H1 (cell line): ENCODE results near the gene STAT1. TPM values are rescaled to one million over a fixed set of nuclear protein-coding genes. Genes with fewer than 3 reads are reported as not detected.

Source experiments
- CTCF ChIA-PET: fragments of 300-600 bp; sonication (Branson Sonifier 250); formaldehyde crosslinking; loops from one replicate; lab custom pipeline; 2021; ENCODE audit not compliant: partially characterized antibody; lab: Charles Lee
- POLR2A ChIA-PET: fragments of 300-600 bp; sonication (Branson Sonifier 250); formaldehyde crosslinking; loops from one replicate; lab custom pipeline; 2021; ENCODE audit warnings: inconsistent platforms; ENCODE audit not compliant: partially characterized antibody; lab: Charles Lee
- DNase-seq, 2 experiments: peaks; one replicate each; pipeline versions ENCODE4 v3.0.0 to v3.0.0-alpha.2; 2010 to 2022; ENCODE audit warnings: low spot score in 2 of 2, low read depth in 1 of 2, mixed read lengths in 1 of 2
- FAIRE-seq: peaks from 2 replicates; lab custom pipeline; 2011; peaks lifted over from hg19 to GRCh38; lab: Jason Lieb, UNC
- H2AFZ ChIP-seq: 2 replicates; pipeline ENCODE4 v1.8.1; 2012; ENCODE audit warnings: low read length, inconsistent platforms
- H2AK5ac ChIP-seq: 2 replicates; pipeline ENCODE4 v1.6.1; 2013; ENCODE audit warnings: low read depth, low read length
- H2BK120ac ChIP-seq: replicated peaks from 2 replicates; pipeline ENCODE3; 2013; ENCODE audit warnings: low read depth, low read length, inconsistent platforms
- H2BK12ac ChIP-seq: 2 replicates; pipeline ENCODE4 v1.6.1; 2013; ENCODE audit warnings: low read depth, low read length
- H2BK15ac ChIP-seq: 2 replicates; pipeline ENCODE4 v1.6.1; 2013; ENCODE audit warnings: low read length
- H2BK20ac ChIP-seq: 2 replicates; pipeline ENCODE4 v1.6.1; 2013; ENCODE audit warnings: low read length
- H2BK5ac ChIP-seq: 2 replicates; pipeline ENCODE4 v1.6.1; 2013; ENCODE audit warnings: low read depth, low read length
- H3K14ac ChIP-seq: 2 replicates; pipeline ENCODE4 v1.6.1; 2013; ENCODE audit warnings: inconsistent platforms; ENCODE audit not compliant: insufficient read length
- H3K18ac ChIP-seq: 2 replicates; pipeline ENCODE4 v1.6.1; 2013; ENCODE audit warnings: low read length; ENCODE audit errors: extremely low read depth
- H3K23ac ChIP-seq: 2 replicates; pipeline ENCODE4 v1.6.1; 2013; ENCODE audit warnings: inconsistent platforms; ENCODE audit not compliant: insufficient read length
- H3K23me2 ChIP-seq: 2 replicates; pipeline ENCODE4 v1.6.1; 2013; ENCODE audit warnings: low read depth, low read length
- H3K27ac ChIP-seq: 2 replicates; pipeline ENCODE4 v1.6.1; 2011; ENCODE audit warnings: low read depth, low read length, inconsistent platforms
- H3K27me3 ChIP-seq, 4 experiments: replicated peaks in 1 of 4; 1 replicate in 1 of 4; 2 replicates in 3 of 4; pipeline versions ENCODE4 v1.6.1 to v1.8.1; 2011 to 2013; ENCODE audit warnings: low read length in 3 of 4, mild to moderate bottlenecking in 3 of 4, inconsistent platforms in 2 of 4, mixed read lengths in 2 of 4, moderate library complexity in 1 of 4; ENCODE audit not compliant: control insufficient read depth in 3 of 4, insufficient read depth in 3 of 4; ENCODE audit errors: extremely low read depth in 1 of 4
- H3K36me3 ChIP-seq, 4 experiments: 2 replicates each; pipeline versions ENCODE4 v1.6.1 to v1.8.1; 2011 to 2013; ENCODE audit warnings: mild to moderate bottlenecking in 4 of 4, low read length in 3 of 4, moderate library complexity in 2 of 4, control low read depth in 1 of 4, inconsistent platforms in 1 of 4; ENCODE audit not compliant: insufficient read depth in 4 of 4, control insufficient read depth in 2 of 4
- H3K4ac ChIP-seq: replicated peaks from 2 replicates; pipeline ENCODE3; 2013; ENCODE audit warnings: low read length, low read depth, mixed read lengths, inconsistent platforms; ENCODE audit not compliant: insufficient read length
- H3K4me1 ChIP-seq, 4 experiments: replicated peaks in 1 of 4; 1 replicate in 1 of 4; 2 replicates in 3 of 4; pipeline versions ENCODE4 v1.6.1 to v1.8.1; 2011 to 2013; ENCODE audit warnings: low read length in 3 of 4, inconsistent platforms in 2 of 4, mixed read lengths in 1 of 4; ENCODE audit not compliant: insufficient read depth in 4 of 4, control insufficient read depth in 3 of 4
- H3K4me2 ChIP-seq, 2 experiments: 2 replicates each; pipeline versions ENCODE4 v1.6.1 to v1.8.1; 2011 to 2013; ENCODE audit warnings: low read depth in 2 of 2, low read length in 2 of 2, control low read depth in 1 of 2, inconsistent platforms in 1 of 2, mild to moderate bottlenecking in 1 of 2; ENCODE audit not compliant: insufficient read depth in 1 of 2
- H3K4me3 ChIP-seq, 4 experiments: fragments of 200-600, 300-600 bp in 1 of 4; sonication (generic), shearing (Covaris generic), sonication (Bioruptor Twin) in 1 of 4; 2 replicates each; pipeline versions ENCODE4 v1.5.1 to v1.8.1; 2011 to 2016; ENCODE audit warnings: low read length in 4 of 4, low read depth in 3 of 4, control low read depth in 2 of 4, inconsistent platforms in 2 of 4, mild to moderate bottlenecking in 2 of 4, mixed read lengths in 1 of 4, moderate library complexity in 1 of 4; ENCODE audit not compliant: insufficient read depth in 2 of 4; ENCODE audit errors: extremely low read depth in 1 of 4
- H3K56ac ChIP-seq: replicated peaks from 2 replicates; pipeline ENCODE3; 2013; ENCODE audit warnings: low read depth, mild to moderate bottlenecking, mixed read lengths, low read length, inconsistent platforms; ENCODE audit not compliant: insufficient read length
- H3K79me1 ChIP-seq: 2 replicates; pipeline ENCODE4 v1.6.1; 2013; ENCODE audit warnings: low read depth, low read length, control low read depth
- H3K79me2 ChIP-seq, 2 experiments: 2 replicates each; pipeline versions ENCODE4 v1.6.1 to v1.8.1; 2012 to 2013; ENCODE audit warnings: low read length in 2 of 2, mild to moderate bottlenecking in 2 of 2, inconsistent platforms in 1 of 2; ENCODE audit not compliant: insufficient read depth in 2 of 2, control insufficient read depth in 1 of 2
- H3K9ac ChIP-seq, 4 experiments: replicated peaks in 1 of 4; 1 replicate in 1 of 4; 2 replicates in 3 of 4; pipeline versions ENCODE4 v1.6.1 to v1.8.1; 2011 to 2013; ENCODE audit warnings: low read depth in 3 of 4, low read length in 3 of 4, control low read depth in 2 of 4, mild to moderate bottlenecking in 2 of 4, moderate library complexity in 2 of 4, inconsistent platforms in 1 of 4; ENCODE audit errors: extremely low read depth in 1 of 4
- H3K9me3 ChIP-seq, 2 experiments: 2 replicates each; pipeline versions ENCODE4 v1.6.1 to v1.8.1; 2012 to 2013; ENCODE audit warnings: mild to moderate bottlenecking in 2 of 2, moderate library complexity in 2 of 2, control low read depth in 1 of 2, inconsistent platforms in 1 of 2, low read depth in 1 of 2, low read length in 1 of 2, mixed read lengths in 1 of 2; ENCODE audit not compliant: insufficient read depth in 2 of 2
- H4K20me1 ChIP-seq, 2 experiments: replicated peaks in 1 of 2; 2 replicates each; pipeline versions ENCODE3 to v1.8.1; 2011 to 2013; ENCODE audit warnings: inconsistent platforms in 2 of 2, low read length in 2 of 2, mild to moderate bottlenecking in 1 of 2; ENCODE audit not compliant: insufficient read depth in 2 of 2, control insufficient read depth in 1 of 2
- H4K5ac ChIP-seq: 2 replicates; pipeline ENCODE4 v1.6.1; 2013; ENCODE audit warnings: low read length, low read depth, mixed read lengths, inconsistent platforms; ENCODE audit not compliant: insufficient read length
- H4K8ac ChIP-seq: 2 replicates; pipeline ENCODE4 v1.8.0; 2013; ENCODE audit warnings: mild to moderate bottlenecking, moderate library complexity, low read length, inconsistent platforms; ENCODE audit not compliant: insufficient read depth; ENCODE audit errors: extremely low read depth
- H4K91ac ChIP-seq: replicated peaks from 2 replicates; pipeline ENCODE3; 2013; ENCODE audit warnings: low read length, mixed read lengths, inconsistent platforms; ENCODE audit not compliant: insufficient read length
- CEBPB ChIP-seq: IDR thresholded peaks from 2 replicates; pipeline ENCODE4 v1.6.1; 2012; ENCODE audit warnings: low read depth, low read length
- EGR1 ChIP-seq: IDR thresholded peaks from 2 replicates; pipeline ENCODE4 v1.6.1; 2011; ENCODE audit warnings: low read depth, low read length, borderline replicate concordance
- JUND ChIP-seq: IDR thresholded peaks from 2 replicates; pipeline ENCODE4 v1.6.1; 2011; ENCODE audit warnings: mild to moderate bottlenecking, improper control_type of control experiment, low read length
- RBBP5 ChIP-seq: IDR thresholded peaks from 2 replicates; pipeline ENCODE4 v1.7.1; 2012; ENCODE audit warnings: low read depth, mild to moderate bottlenecking, inconsistent platforms, low read length, moderate library complexity, borderline replicate concordance
- SAP30 ChIP-seq: fragments of 300-600 bp; sonication (generic); IDR thresholded peaks from 2 replicates; pipeline ENCODE4 v1.7.1; 2012; ENCODE audit warnings: low read length, moderate library complexity, mild to moderate bottlenecking, inconsistent platforms; ENCODE audit not compliant: insufficient read depth, insufficient replicate concordance
- YY1 ChIP-seq: IDR thresholded peaks from 2 replicates; pipeline ENCODE4 v1.6.1; 2011; ENCODE audit warnings: low read depth, mild to moderate bottlenecking, low read length
- WGBS, 2 experiments: shearing (Covaris generic) in 1 of 2; methylation state at CpG; one replicate each; pipeline versions ENCODE4 v1.1.6 to v1.1.7; 2013 to 2015; ENCODE audit warnings: low lambda C conversion rate in 2 of 2, mixed read lengths in 2 of 2, inconsistent platforms in 1 of 2, low coverage in 1 of 2, missing lambda C conversion rate in 1 of 2; ENCODE audit not compliant: insufficient replicate concordance in 2 of 2, insufficient coverage in 1 of 2, insufficient read length in 1 of 2; ENCODE audit errors: extremely low coverage in 1 of 2, missing lambda C conversion rate in 1 of 2; 5-methylcytosine and 5-hydroxymethylcytosine counted together
- polyA plus RNA-seq, 7 experiments: library from polyadenylated mRNA; depleted of rRNA in 3 of 7; stranded (reverse) in 5 of 7; unstranded in 2 of 7; fragments of >200 nt in 5 of 7; fragments of 200-250 nt in 2 of 7; gene quantifications; 1 replicate in 5 of 7; 2 replicates in 1 of 7; 4 replicates in 1 of 7; pipeline versions ENCODE4 v1.2.1 to v1.2.3, GENCODE V29; 2011 to 2013; ENCODE audit warnings: missing spikeins in 2 of 7, mixed read lengths in 2 of 7
- total RNA-seq: library from RNA; stranded (reverse); fragmentation: NEBNext Ultra II Directional; extraction: Animal tissue kit (Norgen Biotek cat#: 25700); gene quantifications from 2 replicates; pipeline ENCODE4 v1.2.1, GENCODE V29; 2021
- TF ChIP-seq, protein P1 (sequence below): IDR thresholded peaks from 2 replicates; pipeline ENCODE4 v1.6.1; 2011; ENCODE audit warnings: low read length, improper control_type of control experiment
- TF ChIP-seq, protein P2 (sequence below): IDR thresholded peaks from 2 replicates; pipeline ENCODE4 v1.6.1; 2012; ENCODE audit warnings: low read length, inconsistent platforms

STAT1 gene
- total and polyA plus RNA-seq, 2 of the 8 experiments (the other 6 are each of a cell fraction or from before 2014, with no cell fraction given), result 20.3 to 43.0 TPM

DNA sequence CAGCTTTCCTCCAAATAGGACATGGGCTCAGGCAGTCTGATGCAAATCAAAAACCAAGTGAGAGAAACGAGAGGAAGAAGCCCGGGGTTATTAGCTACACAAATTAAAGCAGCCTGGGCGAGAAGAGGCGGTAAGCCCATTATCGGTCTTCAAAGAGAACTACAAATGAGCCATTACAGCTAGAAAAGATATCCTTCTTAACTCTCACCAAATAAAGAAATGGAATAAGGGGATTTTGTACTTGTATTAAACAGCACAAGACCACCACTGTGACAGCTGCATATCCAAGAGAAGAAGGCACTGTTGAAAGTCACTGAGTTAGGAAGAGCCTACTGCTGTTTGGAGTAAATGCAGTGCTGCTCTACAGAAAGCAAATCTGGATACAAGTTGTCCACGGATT, 32.6 kb downstream of the STAT1 start:
- DNase-seq, result no peak
- no peak overlapping the region for H2BK12ac ChIP-seq
- CTCF ChIA-PET, result interaction anchor here (1.0 to 1.8 kb wide), 2 partner anchors 199 to 200 kb away, joined by 3 to 4 read pairs; no protein-coding TSS in a partner anchor
- FAIRE-seq, result no peak
- H2BK120ac ChIP-seq, result no peak overlapping the region
- H3K79me1 ChIP-seq, result no peaks in the 10 kb centered on the region
- no peak overlapping the region for H2AFZ ChIP-seq
- H3K56ac ChIP-seq, result no peak overlapping the region
- peaks cover 0 to 2% of the 10 kb centered on the region in 2 experiments for H4K20me1 ChIP-seq
- H3K4me1 ChIP-seq, result no peaks in the 10 kb centered on the region
- no peaks in the 10 kb centered on the region for H3K9me3 ChIP-seq
- no peak overlapping the region for H2BK20ac ChIP-seq
- H3K14ac ChIP-seq, result no peak overlapping the region
- H2BK5ac ChIP-seq, result no peak overlapping the region
- H3K36me3 ChIP-seq, result peaks cover 21 to 82% (median 62%) of the 10 kb centered on the region in 4 experiments
- no peak overlapping the region for H3K4me3 ChIP-seq
- H4K5ac ChIP-seq, result no peak overlapping the region
- WGBS, 2 experiments, result 92% methylated on average over 6 of the region's 6 CpGs; no CpG with 5 or more reads in 1 of the 2 experiments
- no peak overlapping the region for H2AK5ac ChIP-seq
- no peak overlapping the region for H3K27ac ChIP-seq
- POLR2A ChIA-PET, result no interaction called here
- no peak overlapping the region for H4K8ac ChIP-seq
- no peak overlapping the region for H4K91ac ChIP-seq
- no peak overlapping the region for H3K4me2 ChIP-seq
- H3K4ac ChIP-seq, result no peak overlapping the region
- H3K9ac ChIP-seq, result no peak overlapping the region
- H3K23me2 ChIP-seq, result no peaks in the 10 kb centered on the region
- H3K18ac ChIP-seq, result no peak overlapping the region
- TF ChIP-seq, protein P1, sequence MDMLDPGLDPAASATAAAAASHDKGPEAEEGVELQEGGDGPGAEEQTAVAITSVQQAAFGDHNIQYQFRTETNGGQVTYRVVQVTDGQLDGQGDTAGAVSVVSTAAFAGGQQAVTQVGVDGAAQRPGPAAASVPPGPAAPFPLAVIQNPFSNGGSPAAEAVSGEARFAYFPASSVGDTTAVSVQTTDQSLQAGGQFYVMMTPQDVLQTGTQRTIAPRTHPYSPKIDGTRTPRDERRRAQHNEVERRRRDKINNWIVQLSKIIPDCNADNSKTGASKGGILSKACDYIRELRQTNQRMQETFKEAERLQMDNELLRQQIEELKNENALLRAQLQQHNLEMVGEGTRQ, result no peak
- TF ChIP-seq EGR1, result no peak
- TF ChIP-seq RBBP5, result no peak
- TF ChIP-seq YY1, result no peak
- TF ChIP-seq, protein P2, sequence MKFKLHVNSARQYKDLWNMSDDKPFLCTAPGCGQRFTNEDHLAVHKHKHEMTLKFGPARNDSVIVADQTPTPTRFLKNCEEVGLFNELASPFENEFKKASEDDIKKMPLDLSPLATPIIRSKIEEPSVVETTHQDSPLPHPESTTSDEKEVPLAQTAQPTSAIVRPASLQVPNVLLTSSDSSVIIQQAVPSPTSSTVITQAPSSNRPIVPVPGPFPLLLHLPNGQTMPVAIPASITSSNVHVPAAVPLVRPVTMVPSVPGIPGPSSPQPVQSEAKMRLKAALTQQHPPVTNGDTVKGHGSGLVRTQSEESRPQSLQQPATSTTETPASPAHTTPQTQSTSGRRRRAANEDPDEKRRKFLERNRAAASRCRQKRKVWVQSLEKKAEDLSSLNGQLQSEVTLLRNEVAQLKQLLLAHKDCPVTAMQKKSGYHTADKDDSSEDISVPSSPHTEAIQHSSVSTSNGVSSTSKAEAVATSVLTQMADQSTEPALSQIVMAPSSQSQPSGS, result no peak
- TF ChIP-seq JUND, result no peak
- no peak for TF ChIP-seq CEBPB
- no peak for TF ChIP-seq SAP30
- H2BK15ac ChIP-seq, result no peak overlapping the region
- no peak overlapping the region for H3K23ac ChIP-seq
- no peaks in the 10 kb centered on the region for H3K27me3 ChIP-seq
- H3K79me2 ChIP-seq, result no peaks in the 10 kb centered on the region
